DMS79 (cell line): Measurements from ENCODE around the gene SPART.

ENCODE experiments used
- DNase-seq: peaks from one replicate; lab custom pipeline; 2025; lab: John Stamatoyannopoulos, UW

SPART gene

DNA sequence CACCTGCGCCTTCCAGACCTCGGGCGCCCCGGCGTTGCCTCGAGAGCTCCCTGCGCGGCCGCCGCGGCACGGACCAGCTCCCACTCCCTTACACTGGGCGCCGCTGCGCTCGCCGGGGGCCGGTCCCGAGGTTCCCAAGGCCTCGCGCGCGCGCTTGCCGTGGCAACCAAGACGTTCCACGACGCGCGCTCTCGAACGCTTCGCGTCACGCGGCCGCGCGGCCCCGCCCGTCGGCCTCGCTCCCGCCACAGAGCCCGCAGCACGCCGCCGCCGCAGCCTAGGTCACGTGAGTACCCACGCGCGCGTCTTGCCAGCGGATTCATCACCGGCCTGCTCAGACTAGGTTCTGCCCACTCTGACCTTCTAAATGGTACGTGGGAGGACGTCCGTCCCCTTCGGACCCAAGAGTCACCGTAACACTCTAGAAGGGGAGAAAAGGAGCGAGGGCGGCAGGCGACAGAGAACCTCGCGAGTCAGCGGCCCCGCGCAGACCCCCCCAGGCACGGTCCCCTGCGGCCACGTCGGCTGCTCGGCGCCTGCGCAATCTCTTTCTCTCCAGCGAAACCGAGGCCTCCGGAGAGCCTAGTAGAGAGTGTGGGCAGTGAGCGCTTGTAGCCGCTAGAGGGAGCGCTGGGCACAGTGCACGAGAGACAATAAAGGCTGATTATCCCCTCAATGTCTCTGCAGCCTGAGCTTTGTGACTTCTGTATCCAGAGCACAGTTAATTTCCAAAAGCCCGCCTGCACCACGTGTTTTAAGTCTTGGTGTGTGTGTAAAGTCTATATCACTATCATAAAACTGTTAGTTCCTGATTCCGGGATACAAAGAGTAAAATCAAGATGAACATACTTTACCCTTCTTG, at the start of gene SPART:
Gene SPART, minus strand, starts transcription at position 173 of the 862 bp plus-strand sequence. CDS start 10,564 bp downstream, outside the sequence.
- peak; percentile 75 for DNase-seq

- DNase-seq = no peak
These were observed 49.1 kb upstream of the SPART start for GRCh38 chr13:36395280-36395679.

DNA sequence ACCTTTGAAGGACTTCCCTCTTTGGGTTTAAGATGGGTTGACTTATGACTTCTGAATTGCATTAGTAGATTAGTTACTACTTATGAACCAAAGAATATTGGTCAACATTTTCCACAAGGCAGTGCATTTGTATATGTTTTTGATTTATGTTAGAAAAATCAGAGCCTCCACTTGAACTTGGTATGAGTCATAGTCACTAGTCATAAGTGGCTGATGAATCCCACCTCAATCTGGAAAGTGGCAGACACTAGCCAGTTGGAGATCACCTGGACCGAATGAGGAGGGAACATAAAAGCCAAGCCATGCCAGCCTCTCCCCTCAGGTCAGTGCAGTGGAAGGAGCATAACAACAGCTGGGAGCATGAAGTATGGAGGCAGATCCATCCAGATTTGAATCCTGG, 39.3 kb upstream of the SPART start:
- no peak for DNase-seq

- DNase-seq = no peak
These were observed 35.8 kb upstream of the SPART start for GRCh38 chr13:36382030-36382429.

DNA sequence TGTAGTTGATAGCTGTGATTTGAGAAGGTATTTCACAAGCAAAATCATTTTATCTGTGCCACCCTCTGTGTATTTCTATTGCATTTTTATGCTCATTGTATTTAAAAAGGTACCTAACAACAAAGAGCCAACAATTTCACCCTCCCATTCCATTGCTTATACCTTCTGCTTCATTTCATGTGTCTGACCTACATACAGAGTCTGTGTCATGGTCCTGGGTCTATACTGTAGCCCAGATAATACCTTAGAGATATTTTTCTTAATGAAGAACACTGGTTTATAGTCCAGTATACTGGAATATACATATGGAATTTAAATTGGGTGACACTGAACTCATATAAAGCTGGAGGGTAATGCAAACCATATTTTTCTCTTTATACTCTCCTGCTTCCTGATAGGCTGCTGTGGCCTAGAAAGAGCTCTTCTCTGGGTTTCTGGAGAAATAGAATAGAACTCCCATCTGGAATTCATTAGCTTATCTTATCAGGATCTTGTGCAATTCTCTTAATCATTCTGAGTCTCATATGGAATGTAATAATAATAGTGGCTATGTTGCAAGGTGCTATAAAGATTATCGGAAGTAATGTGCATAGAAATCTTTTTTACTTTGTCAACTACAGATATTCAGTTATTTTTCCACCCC, 31.8 kb upstream of the SPART start:
- DNase-seq = no peak

GRCh38 chr13:36374063-36374462, 27.9 kb upstream of the SPART start:
- DNase-seq = no peak

- DNase-seq = no peak
These were observed 25.0 kb upstream of the SPART start for GRCh38 chr13:36371185-36371584.

DNA sequence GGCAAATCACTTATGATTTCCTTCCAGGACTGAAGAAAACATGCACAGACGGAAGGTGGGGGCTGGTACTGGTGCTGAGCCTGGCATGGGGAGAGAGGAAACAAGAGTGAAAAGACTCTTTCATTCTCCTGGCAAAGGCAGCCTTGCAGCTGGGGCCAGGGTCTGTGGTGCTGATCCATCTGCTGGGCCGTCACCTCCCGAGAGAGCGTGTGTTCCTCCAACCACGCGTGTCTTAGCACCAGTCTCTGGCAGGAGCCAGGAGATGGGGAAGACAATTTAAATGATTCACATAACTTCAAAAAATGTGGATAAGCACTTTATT, 23.9 kb upstream of the SPART start:
- DNase-seq = no peak

GRCh38 chr13:36369268-36370107, 23.3 kb upstream of the SPART start:
- no peak for DNase-seq

GRCh38 chr13:36366031-36366430, 19.8 kb upstream of the SPART start:
- no peak for DNase-seq

GRCh38 chr13:36363366-36363863, 17.2 kb upstream of the SPART start:
- DNase-seq = no peak

DNA sequence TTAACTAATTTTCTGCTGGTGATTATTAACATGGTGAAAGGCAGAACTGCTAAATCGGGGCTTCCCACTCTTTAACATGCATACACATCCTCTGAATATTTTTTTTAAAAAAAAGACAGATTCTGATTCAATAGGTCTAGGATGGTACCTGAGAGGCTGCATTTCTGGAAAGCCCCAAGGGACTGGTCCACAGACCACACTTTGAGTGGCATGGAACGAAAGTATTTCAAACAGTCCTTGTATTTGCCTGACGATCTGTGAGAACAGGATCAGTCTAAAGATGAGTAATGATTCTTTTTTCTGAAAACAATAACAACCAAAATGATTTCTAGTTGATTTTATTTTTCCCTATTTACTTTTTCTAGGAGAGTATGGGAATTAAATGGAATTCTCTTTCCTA, 16.7 kb upstream of the SPART start:
- no peak for DNase-seq

DNA sequence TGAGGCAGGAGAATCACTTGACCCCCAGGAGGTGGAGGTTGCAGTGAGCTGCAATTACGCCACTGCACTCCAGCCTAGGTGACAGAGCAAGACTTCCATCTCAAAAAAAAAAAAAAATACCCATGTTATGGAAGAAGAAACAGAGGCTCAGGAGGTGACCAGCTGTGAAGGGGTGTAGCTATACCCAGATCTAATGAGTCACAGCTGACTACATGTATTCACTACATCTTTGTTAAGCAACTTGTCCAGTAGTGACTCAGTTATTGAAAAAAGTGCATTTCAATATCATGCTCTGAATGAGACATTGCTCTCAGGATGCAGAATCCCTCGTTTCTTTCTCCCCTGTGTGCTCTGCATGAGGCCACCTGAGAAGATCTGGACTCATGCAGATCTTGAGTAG, 16.1 kb upstream of the SPART start:
- DNase-seq = no peak

DNA sequence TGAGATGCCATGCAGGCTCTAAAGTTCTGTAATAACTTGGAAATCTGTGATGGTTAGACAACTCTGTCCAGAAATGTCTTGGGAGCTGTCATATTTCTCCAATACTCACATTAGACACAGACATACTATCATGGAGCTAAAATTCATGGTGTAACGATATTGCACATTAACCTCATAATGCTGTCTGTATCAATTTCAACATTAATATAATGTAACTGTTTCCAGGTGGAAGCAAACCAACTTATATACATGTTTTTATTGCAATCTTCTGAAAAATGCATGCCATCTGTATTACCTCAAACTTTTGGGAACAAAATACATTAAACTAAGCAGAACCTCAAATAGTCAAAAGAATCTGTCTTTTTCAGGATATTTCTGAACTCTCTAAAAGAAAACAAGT, 14.7 kb upstream of the SPART start:
- DNase-seq = no peak

- no peak for DNase-seq
These were observed 13.2 kb upstream of the SPART start for GRCh38 chr13:36359301-36359950.

GRCh38 chr13:36358175-36358718, 12.1 kb upstream of the SPART start:
- no peak for DNase-seq

- DNase-seq = no peak
These were observed 11.5 kb upstream of the SPART start for GRCh38 chr13:36357692-36358091.

- no peak for DNase-seq
These were observed 11.0 kb upstream of the SPART start for GRCh38 chr13:36357231-36357630.

DNA sequence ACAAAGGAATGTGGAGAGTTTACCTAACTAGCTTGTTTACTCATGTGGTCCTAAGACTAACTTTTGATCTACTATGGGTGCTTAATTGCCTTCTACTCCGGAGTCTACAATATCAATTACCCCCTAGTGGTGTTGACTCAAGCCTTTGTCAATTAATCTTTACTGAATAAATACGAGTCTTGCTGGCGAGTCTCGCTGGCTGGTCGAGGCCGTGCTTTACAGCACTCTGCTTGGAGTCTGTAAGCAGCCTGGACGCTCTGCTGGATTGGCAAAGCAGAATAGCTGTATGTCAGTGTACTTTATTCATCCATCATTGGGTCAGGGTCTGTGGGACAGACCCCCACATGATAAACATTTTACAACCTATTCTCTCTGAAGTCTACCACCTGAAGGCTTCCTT, 9.9 kb upstream of the SPART start:
- DNase-seq = no peak

GRCh38 chr13:36355632-36356031, 9.4 kb upstream of the SPART start:
- no peak for DNase-seq

DNA sequence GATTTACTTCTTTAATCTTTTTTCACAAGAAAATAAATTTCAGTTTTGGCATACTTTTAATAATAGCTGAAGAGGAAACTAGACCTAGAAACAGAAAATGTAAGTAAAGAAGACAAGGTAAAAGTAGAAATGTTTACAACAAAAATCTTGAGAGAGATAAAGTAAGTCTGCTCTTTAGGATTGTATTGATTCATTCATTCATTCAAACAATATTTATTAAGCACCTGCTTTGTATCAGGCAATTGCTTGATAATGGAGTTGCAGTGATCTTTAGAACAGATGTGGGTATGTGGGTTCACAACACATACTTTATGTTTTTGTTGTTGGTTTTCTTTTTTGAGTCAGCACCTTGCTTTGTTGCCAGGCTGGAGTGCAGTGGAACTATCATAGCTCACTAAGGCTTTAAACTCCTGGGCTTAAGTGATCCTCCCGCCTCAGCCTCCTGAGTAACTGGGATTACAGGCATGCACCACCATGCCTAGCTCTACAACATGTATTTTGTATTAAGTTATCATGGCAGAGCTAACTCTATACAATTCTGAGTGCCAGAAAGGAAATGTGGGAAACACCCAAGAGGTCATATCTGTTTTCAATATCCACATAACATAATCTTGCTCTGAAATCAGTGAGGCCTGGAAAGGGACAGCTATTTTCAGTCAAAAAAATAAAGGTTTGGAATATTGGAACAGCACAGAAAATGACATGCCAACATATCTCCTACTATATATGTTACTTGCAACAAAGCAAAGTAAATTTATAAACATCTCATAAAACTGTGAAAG, 8.8 kb upstream of the SPART start:
- DNase-seq = no peak
